Calu3 (cell line): ENCODE data around the gene WASHC4. TPM values are rescaled to one million over a fixed set of nuclear protein-coding genes. Genes with fewer than 3 reads are reported as not detected.

ENCODE experiments used
- BruUV-seq: library from RNA; stranded (reverse); fragments of 400-500 nt; replicated peaks from 2 replicates; lab custom pipeline; 2021; lab: Mats Ljungman, UMichigan
- CTCF ChIA-PET: fragments of 300-600 bp; sonication (Branson Sonifier 250); formaldehyde crosslinking; loops from one replicate; lab custom pipeline; 2022; ENCODE audit warnings: antibody characterized with exemption; lab: Charles Lee
- DNase-seq: peaks from one replicate; pipeline ENCODE4 v3.0.0; 2022
- H3K27ac Mint-ChIP-seq: one replicate; pipeline ENCODE4 v1.8.0; 2022; ENCODE audit warnings: mixed read lengths; ENCODE audit not compliant: unreplicated experiment
- H3K27me3 Mint-ChIP-seq: one replicate; pipeline ENCODE4 v1.8.0; 2022; ENCODE audit warnings: mixed read lengths; ENCODE audit not compliant: unreplicated experiment
- H3K36me3 Mint-ChIP-seq: one replicate; pipeline ENCODE4 v1.8.0; 2022; ENCODE audit warnings: mild to moderate bottlenecking, moderate library complexity, mixed read lengths; ENCODE audit not compliant: insufficient read depth, unreplicated experiment
- H3K4me1 Mint-ChIP-seq: one replicate; pipeline ENCODE4 v1.8.0; 2022; ENCODE audit warnings: mild to moderate bottlenecking, low read depth, mixed read lengths; ENCODE audit not compliant: unreplicated experiment
- H3K4me3 Mint-ChIP-seq: one replicate; pipeline ENCODE4 v1.8.0; 2022; ENCODE audit warnings: mild to moderate bottlenecking, low read depth, moderate library complexity, mixed read lengths; ENCODE audit not compliant: unreplicated experiment
- H3K9me3 Mint-ChIP-seq: one replicate; pipeline ENCODE4 v1.8.0; 2022; ENCODE audit warnings: low read depth, mixed read lengths; ENCODE audit not compliant: unreplicated experiment
- CTCF ChIP-seq: fragments of 200-600 bp; IDR thresholded peaks from one replicate; pipeline ENCODE4 v1.8.0; 2022; ENCODE audit warnings: antibody characterized with exemption; ENCODE audit not compliant: unreplicated experiment
- intact Hi-C: fragments of 100-400 bp; cut with micrococcal nuclease; formaldehyde crosslinking; loops from one replicate; pipeline ENCODE4 v1.10.0; 2022; ENCODE audit not compliant: unreplicated experiment
- total RNA-seq: library from RNA; stranded (reverse); gene quantifications from 2 replicates; pipeline ENCODE4 v1.2.3, GENCODE V29; 2022

WASHC4 gene
- total RNA-seq, 1 experiment from 2014 or later, result 73.0 TPM

DNA sequence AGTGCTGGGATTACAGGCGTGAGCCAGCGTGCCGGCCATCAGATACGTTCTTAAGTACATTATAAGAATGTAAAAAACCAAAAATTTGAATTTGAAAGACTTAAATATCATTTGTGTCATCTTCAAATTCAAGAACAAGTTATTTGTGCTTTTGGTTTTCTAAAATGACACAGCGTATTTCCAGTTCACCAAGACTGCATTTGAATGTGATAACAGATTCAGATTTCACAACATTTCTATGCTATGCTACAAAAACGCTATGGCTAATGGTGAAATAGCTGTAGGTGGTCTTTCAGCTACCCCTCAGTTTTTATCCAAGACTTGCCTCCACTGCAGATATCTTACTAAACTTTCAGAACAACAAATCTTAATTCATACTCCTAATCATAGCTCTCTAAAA, 81.8 kb downstream of the WASHC4 start:
- H3K27me3 Mint-ChIP-seq, result no peaks in the 10 kb centered on the region
- H3K36me3 Mint-ChIP-seq, result peaks cover 70% of the 10 kb centered on the region
- no TSS peak for BruUV-seq
- no peak overlapping the region for H3K27ac Mint-ChIP-seq
- intact Hi-C loops, result no loop called here
- CTCF ChIA-PET, result no interaction called here
- H3K9me3 Mint-ChIP-seq, result no peaks in the 10 kb centered on the region
- no peak for TF ChIP-seq CTCF
- H3K4me3 Mint-ChIP-seq, result no peak overlapping the region
- DNase-seq, result no peak
- peaks cover 2% of the 10 kb centered on the region for H3K4me1 Mint-ChIP-seq

DNA sequence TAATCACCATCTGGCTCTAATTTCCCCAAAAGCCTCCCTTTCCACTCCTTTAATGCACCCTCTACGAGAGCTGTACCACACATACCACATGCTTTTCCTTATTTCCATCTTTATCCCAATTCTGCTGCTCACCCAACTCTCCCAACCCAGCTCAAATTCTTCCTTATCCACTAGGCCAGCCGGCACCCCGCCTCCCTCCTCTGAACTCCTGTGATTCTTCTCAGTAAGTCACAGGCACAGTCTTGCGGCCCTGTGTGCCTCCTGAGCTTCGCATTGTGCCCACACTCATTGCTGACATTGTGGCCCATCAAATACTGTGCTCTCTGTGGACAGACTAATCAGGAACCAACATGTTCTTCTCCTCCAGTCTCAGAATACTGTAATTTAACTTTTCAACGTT, 83.0 kb downstream of the WASHC4 start:
- intact Hi-C loops, result no loop called here
- CTCF ChIA-PET, result interaction anchor here (1.0 kb wide), 1 partner anchor 9 kb away, joined by 6 read pairs; no protein-coding TSS in a partner anchor
- H3K27me3 Mint-ChIP-seq, result no peaks in the 10 kb centered on the region
- no peak overlapping the region for H3K4me3 Mint-ChIP-seq
- TF ChIP-seq CTCF, result no peak
- no peaks in the 10 kb centered on the region for H3K9me3 Mint-ChIP-seq
- DNase-seq, result no peak
- no peak overlapping the region for H3K27ac Mint-ChIP-seq
- H3K4me1 Mint-ChIP-seq, result no peaks in the 10 kb centered on the region
- BruUV-seq, result no TSS peak
- peaks cover 66% of the 10 kb centered on the region for H3K36me3 Mint-ChIP-seq

- no peak for TF ChIP-seq CTCF
- Mint-ChIP-seq H3K27ac (no peak overlapping the region), H3K4me1 (no peaks in the 10 kb centered on the region), H3K9me3 (no peaks in the 10 kb centered on the region), H3K36me3 (peaks cover 70% of the 10 kb centered on the region), H3K27me3 (no peaks in the 10 kb centered on the region), H3K4me3 (no peak overlapping the region)
- CTCF ChIA-PET, result no interaction called here
- no TSS peak for BruUV-seq
- intact Hi-C loops, result no loop called here
- DNase-seq, result no peak
Measured at GRCh38 chr12:105192624-105193225, 85.2 kb downstream of the WASHC4 start.

- TF ChIP-seq CTCF, result no peak
- H3K36me3 Mint-ChIP-seq, result peaks cover 75% of the 10 kb centered on the region
- no peaks in the 10 kb centered on the region for H3K27me3 Mint-ChIP-seq
- no peak for DNase-seq
- TSS peak; percentile 16 for BruUV-seq
- no peaks in the 10 kb centered on the region for H3K4me1 Mint-ChIP-seq
- H3K9me3 Mint-ChIP-seq, result no peaks in the 10 kb centered on the region
- CTCF ChIA-PET, result no interaction called here
- intact Hi-C loops, result no loop called here
- no peak overlapping the region for H3K27ac Mint-ChIP-seq
- no peak overlapping the region for H3K4me3 Mint-ChIP-seq
Measured at GRCh38 chr12:105194947-105195346, 87.4 kb downstream of the WASHC4 start.
